AG09319 (cell line): ENCODE data around the gene SYT17.

Experiments used
- DNase-seq: peaks from one replicate; pipeline ENCODE4 v3.0.0-alpha.2; 2010; ENCODE audit warnings: low read depth; ENCODE audit errors: extremely low read depth
- CTCF ChIP-seq: IDR thresholded peaks from 2 replicates; pipeline ENCODE4 v1.5.1; 2011; ENCODE audit warnings: low read depth, mild to moderate bottlenecking, inconsistent platforms, low read length, moderate library complexity

Gene SYT17

DNA sequence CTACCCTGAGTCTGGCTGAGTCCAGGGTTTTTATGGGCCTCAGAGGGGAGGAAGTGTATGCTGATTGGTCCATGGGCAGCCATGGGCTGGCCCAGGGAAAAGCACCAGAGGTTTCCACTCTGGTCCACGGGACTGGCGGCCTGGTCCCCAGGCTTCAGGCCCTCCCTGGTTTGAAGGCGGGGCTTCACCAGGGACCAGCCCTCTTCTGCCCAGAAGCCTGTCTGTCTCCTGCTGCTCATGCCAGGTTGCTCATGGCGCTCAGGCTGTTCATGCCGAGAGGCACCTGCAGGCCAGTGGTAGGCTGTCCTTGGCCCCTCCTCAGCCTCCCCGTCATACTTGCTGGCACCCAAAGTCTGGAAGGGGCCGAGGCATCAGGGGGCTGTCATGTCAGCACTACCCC, 72.5 kb downstream of the SYT17 start:
- no peak for TF ChIP-seq CTCF
- no peak for DNase-seq

GRCh38 chr16:19241512-19241911, 73.5 kb downstream of the SYT17 start:
- no peak for DNase-seq
- TF ChIP-seq CTCF, result no peak

GRCh38 chr16:19242186-19242585, 74.1 kb downstream of the SYT17 start:
- no peak for DNase-seq
- no peak for TF ChIP-seq CTCF

DNA sequence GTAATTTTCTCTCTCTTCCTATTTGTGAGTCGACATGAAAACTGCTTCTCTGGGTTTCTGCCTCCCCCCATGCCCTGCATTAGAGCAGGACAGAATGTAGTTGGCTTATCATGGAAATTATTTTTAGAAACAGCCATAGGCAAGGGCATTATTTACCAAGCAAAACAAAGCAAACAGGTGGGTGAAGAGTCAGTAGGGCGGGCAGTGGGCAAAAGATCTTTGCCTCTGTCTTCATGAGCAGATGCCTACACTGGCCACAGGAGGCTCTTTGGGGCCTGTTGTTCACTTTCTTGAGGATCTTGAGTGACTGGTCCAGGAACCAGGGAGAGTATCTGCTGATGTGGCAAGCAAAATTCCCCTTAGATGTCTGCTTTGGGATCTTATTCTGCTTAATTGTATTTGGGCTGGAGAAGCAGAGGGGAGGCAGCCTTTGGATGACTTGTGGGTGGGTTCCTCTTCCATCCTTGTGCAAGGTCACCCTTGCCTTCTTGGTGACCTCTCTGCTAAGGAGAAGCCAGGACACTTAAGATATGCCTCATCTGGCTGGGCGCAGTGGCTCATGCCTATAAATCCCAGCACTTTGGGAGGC, 75.0 kb downstream of the SYT17 start:
- TF ChIP-seq CTCF, result no peak
- no peak for DNase-seq

DNA sequence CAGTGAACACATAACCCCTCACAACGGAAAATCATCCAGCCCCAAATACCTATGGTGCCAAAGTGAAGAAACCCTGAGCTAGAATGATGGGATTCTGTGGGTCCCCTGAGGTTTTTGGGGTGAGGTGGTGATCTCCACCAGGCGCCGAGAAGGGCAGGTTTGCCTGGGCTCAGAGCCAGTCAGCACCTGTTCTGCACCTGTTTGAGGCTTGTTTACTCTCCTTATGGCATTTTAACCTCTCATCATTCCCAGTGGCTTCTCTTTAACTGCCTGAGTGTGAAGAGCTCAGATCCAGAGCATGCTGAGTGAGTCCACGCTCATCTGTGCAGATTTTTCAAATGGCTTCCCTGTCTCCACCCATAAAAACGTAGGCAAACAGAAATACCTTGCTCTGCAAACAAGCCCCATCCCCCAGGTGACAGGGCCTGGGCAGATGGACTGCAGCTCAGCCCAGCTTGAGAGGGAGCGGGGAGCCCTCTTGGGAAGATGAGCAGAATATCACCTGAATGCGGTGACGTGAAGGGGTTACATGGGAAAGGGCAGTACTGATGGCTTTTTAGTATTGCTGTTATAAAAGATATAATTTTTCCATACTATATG, 77.4 kb downstream of the SYT17 start:
- no peak for TF ChIP-seq CTCF
- no peak for DNase-seq

DNA sequence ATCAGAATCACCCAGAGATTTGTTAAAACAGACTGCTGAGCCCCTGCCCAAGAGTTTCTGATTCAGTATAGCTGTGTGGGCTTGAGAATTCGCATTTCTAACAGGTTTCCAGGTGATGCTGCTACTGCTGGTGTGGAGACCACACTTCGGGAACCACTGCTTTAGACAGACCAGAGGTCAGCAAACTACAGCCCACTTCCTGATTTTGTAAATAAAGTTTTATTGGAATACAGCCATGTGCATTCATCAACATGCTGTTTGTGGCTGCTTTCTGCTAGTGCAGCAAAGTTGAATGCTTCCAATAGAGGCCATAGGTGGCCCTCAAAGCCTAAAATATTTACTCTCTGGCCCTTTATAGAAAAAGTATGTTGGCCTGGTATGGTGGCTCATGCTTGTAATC, 84.9 kb downstream of the SYT17 start:
- DNase-seq, result no peak
- no peak for TF ChIP-seq CTCF

DNA sequence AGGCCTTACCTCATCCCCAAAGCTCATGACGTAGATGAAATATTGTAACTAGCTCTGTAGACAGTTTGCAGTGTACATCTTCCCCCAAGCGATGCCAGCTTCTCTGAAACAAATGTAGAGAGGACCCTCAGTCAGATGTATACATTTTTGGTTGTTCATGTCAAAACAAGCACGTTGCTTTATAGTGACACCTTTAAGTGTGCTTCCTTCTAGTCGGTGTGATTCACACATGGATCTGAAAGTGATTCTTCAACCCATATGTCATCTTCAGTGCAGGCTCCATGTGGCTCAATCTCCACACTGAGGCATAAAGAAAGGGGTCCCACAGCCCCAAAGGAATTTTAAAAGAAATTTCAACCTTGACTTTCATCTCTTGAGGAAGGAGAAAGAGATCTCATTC, 86.6 kb downstream of the SYT17 start:
- DNase-seq, result no peak
- TF ChIP-seq CTCF, result no peak
